Stimulated activated CD8-positive, alpha-beta memory T cell treated with anti-CD3 and anti-CD28 coated beads, Interleukin-7, amount 100 ng/mL, for 48 hours (primary cell): Measurements from ENCODE around the gene PCDHB14.
"Not testable (repeated sequence)": the region's sequence is repeated elsewhere in the genome, so short reads cannot be mapped to it uniquely, and the experiment has no call there.

Experiments
- DNase-seq, 2 donors: peaks; one replicate each; pipeline ENCODE4 v3.0.0-alpha.2; 2020; ENCODE audit warnings: low read depth in 1 of 2; ENCODE audit errors: extremely low read depth in 1 of 2

Gene PCDHB14

GRCh38 chr5:141223112-141223783, at the start of gene PCDHB14:
Gene PCDHB14, plus strand, starts transcription at chr5:141223343. Its CDS starts 163 bp downstream, at chr5:141223506.
- DNase-seq = no peak

GRCh38 chr5:141174291-141175104, 48.6 kb upstream of the PCDHB14 start:
- DNase-seq = not testable (repeated sequence)

- no peak for DNase-seq
Observed at GRCh38 chr5:141175933-141176332, 47.2 kb upstream of the PCDHB14 start.

GRCh38 chr5:141177577-141178191, 45.5 kb upstream of the PCDHB14 start, which contains the start of gene PCDHB8:
Gene PCDHB8, plus strand, starts transcription at chr5:141177790. Its CDS starts 245 bp downstream, at chr5:141178035.
- DNase-seq = not testable (repeated sequence)

GRCh38 chr5:141179371-141179770, 43.8 kb upstream of the PCDHB14 start:
- DNase-seq = not testable (repeated sequence)

- DNase-seq = not testable (repeated sequence)
Observed at GRCh38 chr5:141179876-141180275, 43.3 kb upstream of the PCDHB14 start.

GRCh38 chr5:141180313-141180712, 42.8 kb upstream of the PCDHB14 start:
- DNase-seq = no peak

- no peak for DNase-seq
Observed at GRCh38 chr5:141182248-141182647, 40.9 kb upstream of the PCDHB14 start, which contains the start of gene PCDHB16. Gene PCDHB16, plus strand, starts transcription at chr5:141182387. Its CDS starts 173 bp downstream, at chr5:141182560.

GRCh38 chr5:141184117-141184855, 38.9 kb upstream of the PCDHB14 start:
- not testable (repeated sequence) for DNase-seq

GRCh38 chr5:141186897-141187512, 36.1 kb upstream of the PCDHB14 start, which contains the start of gene PCDHB9:
Gene PCDHB9, plus strand, starts transcription at chr5:141187161. Its CDS starts 158 bp downstream, at chr5:141187319.
- DNase-seq = no peak

GRCh38 chr5:141188682-141189081, 34.5 kb upstream of the PCDHB14 start:
- not testable (repeated sequence) for DNase-seq

- DNase-seq = not testable (repeated sequence)
Observed at GRCh38 chr5:141189131-141189530, 34.0 kb upstream of the PCDHB14 start.

- no peak for DNase-seq
Observed at GRCh38 chr5:141192110-141192725, 30.9 kb upstream of the PCDHB14 start, which contains the start of gene PCDHB10. Gene PCDHB10, plus strand, starts transcription at chr5:141192353. Its CDS starts 200 bp downstream, at chr5:141192553.

- DNase-seq = not testable (repeated sequence)
Observed at GRCh38 chr5:141194332-141194731, 28.8 kb upstream of the PCDHB14 start.

- no peak for DNase-seq
Observed at GRCh38 chr5:141196363-141196762, 26.8 kb upstream of the PCDHB14 start.

GRCh38 chr5:141199359-141200235, 23.5 kb upstream of the PCDHB14 start, which contains the start of gene PCDHB11:
Gene PCDHB11, plus strand, starts transcription at chr5:141199627. Its CDS starts 148 bp downstream, at chr5:141199775.
- no peak for DNase-seq

- DNase-seq = not testable (repeated sequence)
Observed at GRCh38 chr5:141201126-141201525, 22.0 kb upstream of the PCDHB14 start.

GRCh38 chr5:141201646-141202045, 21.5 kb upstream of the PCDHB14 start:
- DNase-seq = not testable (repeated sequence)
